GM12891 (cell line): ENCODE measurements around the gene PTPRD.

Experiments
- PAX5 ChIP-seq: IDR thresholded peaks from 2 replicates; pipeline ENCODE4 v1.6.1; 2011; ENCODE audit warnings: low read length, moderate library complexity, mild to moderate bottlenecking; ENCODE audit not compliant: insufficient read depth, severe bottlenecking
- POLR2A ChIP-seq: IDR thresholded peaks from 2 replicates; pipeline ENCODE4 v1.6.1; 2011; ENCODE audit warnings: low read depth, low read length, control low read depth
- POLR2AphosphoS5 ChIP-seq: IDR thresholded peaks from 2 replicates; pipeline ENCODE4 v1.6.1; 2011; ENCODE audit warnings: low read depth, low read length, control low read depth
- POU2F2 ChIP-seq: IDR thresholded peaks from 2 replicates; pipeline ENCODE4 v1.6.1; 2011; ENCODE audit warnings: low read depth, mild to moderate bottlenecking, control low read depth, low read length, moderate library complexity
- SPI1 ChIP-seq: IDR thresholded peaks from 2 replicates; pipeline ENCODE4 v1.6.1; 2011; ENCODE audit warnings: low read depth, low read length, control low read depth
- TAF1 ChIP-seq: IDR thresholded peaks from 2 replicates; pipeline ENCODE4 v1.6.1; 2011; ENCODE audit warnings: low read depth, low read length, control low read depth

DNA sequence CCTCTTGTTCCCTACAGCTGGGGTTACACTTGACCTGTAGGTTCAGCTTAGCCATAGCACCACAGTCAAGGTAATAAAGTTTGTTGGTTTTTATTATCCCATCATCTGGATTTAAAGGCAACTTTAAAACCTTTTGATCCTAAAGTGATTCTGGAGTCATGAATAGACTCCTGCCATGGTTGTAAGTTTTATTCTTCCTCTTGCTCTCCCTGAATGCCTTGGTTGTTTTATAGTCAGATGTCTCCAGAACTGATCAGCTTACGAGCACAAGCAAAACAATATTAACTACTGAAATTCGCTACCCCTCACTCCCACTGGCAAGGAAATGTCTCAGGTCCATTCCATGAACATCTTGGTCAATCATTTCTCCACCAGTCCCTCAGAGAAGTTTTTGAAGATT, 1328.6 kb downstream of the PTPRD start:
- no peak for TF ChIP-seq POLR2A
- no peak for TF ChIP-seq POLR2AphosphoS5
- TF ChIP-seq TAF1: no peak
- TF ChIP-seq PAX5: no peak
- TF ChIP-seq SPI1: no peak
- TF ChIP-seq POU2F2: no peak
